Right lobe of liver (tissue), 4 donors: ENCODE measurements around the gene TARS1.

Source experiments
- CTCF ChIP-seq, 4 donors: fragments of 200-600 bp in 3 of 4; fragments of 450-650 bp in 1 of 4; IDR thresholded peaks; one replicate each; pipeline versions ENCODE4 v1.5.1 to v1.8.0; 2016 to 2022; ENCODE audit warnings: antibody characterized with exemption in 4 of 4, mild to moderate bottlenecking in 2 of 4
- POLR2A ChIP-seq: fragments of 450-650 bp; IDR thresholded peaks from one replicate; pipeline ENCODE4 v1.6.1; 2017; ENCODE audit warnings: antibody characterized with exemption, mild to moderate bottlenecking
- donor health status: DM: no; HTN: no; CAD: no.
- donor health status: DM: no; HTN: no; CAD: no.
- donor health status: DM: no; HTN: yes; CAD: no.

- TF ChIP-seq CTCF (IDR thresholded peaks at IDR 0.05) (no peak), POLR2A (no peak)
Measured at GRCh38 chr5:33475706-33476105, 34.9 kb downstream of the TARS1 start.
